ENCODE measurements around the gene ARID1B. TPM values are rescaled to one million over a fixed set of nuclear protein-coding genes. Genes with fewer than 3 reads are reported as not detected.

The ARID1B gene
- total and polyA plus RNA-seq, 9 of the 15 experiments (the other 6 are each of a cell fraction or from before 2014, with no cell fraction given): 12.5 to 50.5 (median 25.8) TPM

DNA sequence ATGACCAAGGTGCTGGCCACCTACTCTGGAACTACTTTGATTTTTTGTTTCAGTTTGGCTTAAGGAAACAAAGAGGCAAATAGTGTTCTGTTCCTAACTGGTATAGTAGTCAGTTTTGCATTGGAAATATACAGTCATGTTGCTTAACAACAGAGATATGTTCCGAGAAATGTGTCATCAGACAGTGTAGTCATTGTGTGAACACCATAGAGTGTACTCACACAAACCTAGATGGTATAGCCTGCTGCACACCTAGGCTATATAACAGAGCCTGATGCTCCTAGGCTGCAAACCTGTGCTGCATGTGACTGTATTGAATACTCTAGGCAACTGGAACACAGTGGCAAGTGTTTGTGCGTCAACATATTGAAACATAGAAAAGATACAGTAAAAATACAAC is 80.4 kb downstream of the ARID1B start:
- H3K4me2 ChIP-seq (ENCODE audit: insufficient read depth, low read length): no peak overlapping the region
- no peak for DNase-seq (ENCODE audit: extremely low read depth in 1 of 4, low spot score in 3 of 4)
- POLR2A ChIA-PET: interaction anchor here (0.7 kb wide), 1 partner anchor 11 kb away, joined by 4 read pairs; no protein-coding TSS in a partner anchor
- H3K36me3 ChIP-seq (ENCODE audit: control insufficient read depth, insufficient read depth, low read length): no peaks in the 10 kb centered on the region; the same call in 2 of the 3 replicates
- intact Hi-C loops (cut with micrococcal nuclease): no loop called here
- H3K9me3 ChIP-seq (replicated peaks; ENCODE audit: control insufficient read depth, insufficient read depth, low read depth, low read length): no peaks in the 10 kb centered on the region
- no peaks in the 10 kb centered on the region for H3K9me1 ChIP-seq (ENCODE audit: control insufficient read depth, insufficient read depth, low read length)
- peaks cover 91% of the 10 kb centered on the region for H3K79me2 ChIP-seq (ENCODE audit: control insufficient read depth, insufficient read depth, low read length)
- WGBS (ENCODE audit: insufficient coverage, low coverage, missing lambda C conversion rate): 75% methylated on average over 2 of the region's 2 CpGs
- in situ Hi-C loops (cut with MboI): no loop called here
- H4K20me1 ChIP-seq (replicated peaks; ENCODE audit: control insufficient read depth, insufficient read depth, low read length): peaks cover 10% of the 10 kb centered on the region; the same call in 1 of the 2 replicates
- no peak for ATAC-seq
- H2AFZ ChIP-seq (ENCODE audit: low read depth, low read length): no peak overlapping the region
- BruUV-seq (replicated peaks): no TSS peak
- peaks cover 17 to 31% of the 10 kb centered on the region in 2 experiments for H3K4me1 ChIP-seq (replicated peaks in 1 of 2; ENCODE audit: control insufficient read depth in 2 of 2, insufficient read depth in 2 of 2, low read length in 2 of 2)
- H3K27ac ChIP-seq (ENCODE audit: extremely low read depth, low read depth, low read length): no peak overlapping the region
- CTCF ChIA-PET (ENCODE audit: low intra/inter-chr PET ratio): no interaction called here
- no peaks in the 10 kb centered on the region for H3K27me3 ChIP-seq (ENCODE audit: control insufficient read depth in 2 of 2, insufficient read depth in 2 of 2, low read length in 2 of 2)
- no peak overlapping the region for H3K9ac ChIP-seq (ENCODE audit: insufficient read depth in 1 of 2, low read depth in 2 of 2, low read length in 2 of 2)
- no peak overlapping the region for H3K4me3 ChIP-seq
- FAIRE-seq: no peak
- TF ChIP-seq, protein P1, sequence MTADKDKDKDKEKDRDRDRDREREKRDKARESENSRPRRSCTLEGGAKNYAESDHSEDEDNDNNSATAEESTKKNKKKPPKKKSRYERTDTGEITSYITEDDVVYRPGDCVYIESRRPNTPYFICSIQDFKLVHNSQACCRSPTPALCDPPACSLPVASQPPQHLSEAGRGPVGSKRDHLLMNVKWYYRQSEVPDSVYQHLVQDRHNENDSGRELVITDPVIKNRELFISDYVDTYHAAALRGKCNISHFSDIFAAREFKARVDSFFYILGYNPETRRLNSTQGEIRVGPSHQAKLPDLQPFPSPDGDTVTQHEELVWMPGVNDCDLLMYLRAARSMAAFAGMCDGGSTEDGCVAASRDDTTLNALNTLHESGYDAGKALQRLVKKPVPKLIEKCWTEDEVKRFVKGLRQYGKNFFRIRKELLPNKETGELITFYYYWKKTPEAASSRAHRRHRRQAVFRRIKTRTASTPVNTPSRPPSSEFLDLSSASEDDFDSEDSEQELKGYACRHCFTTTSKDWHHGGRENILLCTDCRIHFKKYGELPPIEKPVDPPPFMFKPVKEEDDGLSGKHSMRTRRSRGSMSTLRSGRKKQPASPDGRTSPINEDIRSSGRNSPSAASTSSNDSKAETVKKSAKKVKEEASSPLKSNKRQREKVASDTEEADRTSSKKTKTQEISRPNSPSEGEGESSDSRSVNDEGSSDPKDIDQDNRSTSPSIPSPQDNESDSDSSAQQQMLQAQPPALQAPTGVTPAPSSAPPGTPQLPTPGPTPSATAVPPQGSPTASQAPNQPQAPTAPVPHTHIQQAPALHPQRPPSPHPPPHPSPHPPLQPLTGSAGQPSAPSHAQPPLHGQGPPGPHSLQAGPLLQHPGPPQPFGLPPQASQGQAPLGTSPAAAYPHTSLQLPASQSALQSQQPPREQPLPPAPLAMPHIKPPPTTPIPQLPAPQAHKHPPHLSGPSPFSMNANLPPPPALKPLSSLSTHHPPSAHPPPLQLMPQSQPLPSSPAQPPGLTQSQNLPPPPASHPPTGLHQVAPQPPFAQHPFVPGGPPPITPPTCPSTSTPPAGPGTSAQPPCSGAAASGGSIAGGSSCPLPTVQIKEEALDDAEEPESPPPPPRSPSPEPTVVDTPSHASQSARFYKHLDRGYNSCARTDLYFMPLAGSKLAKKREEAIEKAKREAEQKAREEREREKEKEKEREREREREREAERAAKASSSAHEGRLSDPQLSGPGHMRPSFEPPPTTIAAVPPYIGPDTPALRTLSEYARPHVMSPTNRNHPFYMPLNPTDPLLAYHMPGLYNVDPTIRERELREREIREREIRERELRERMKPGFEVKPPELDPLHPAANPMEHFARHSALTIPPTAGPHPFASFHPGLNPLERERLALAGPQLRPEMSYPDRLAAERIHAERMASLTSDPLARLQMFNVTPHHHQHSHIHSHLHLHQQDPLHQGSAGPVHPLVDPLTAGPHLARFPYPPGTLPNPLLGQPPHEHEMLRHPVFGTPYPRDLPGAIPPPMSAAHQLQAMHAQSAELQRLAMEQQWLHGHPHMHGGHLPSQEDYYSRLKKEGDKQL (CRISPR knock-in tag; IDR thresholded peaks at IDR 0.05; ENCODE audit: borderline replicate concordance): no peak
- no peak for TF ChIP-seq BRCA1 (IDR thresholded peaks at IDR 0.05)
- no peak for TF ChIP-seq BRCA1 (CRISPR knock-in tag; IDR thresholded peaks at IDR 0.05)
- no peak for TF ChIP-seq CCAR2 (IDR thresholded peaks at IDR 0.05; ENCODE audit: low read depth, low read length)
- TF ChIP-seq, protein P2, sequence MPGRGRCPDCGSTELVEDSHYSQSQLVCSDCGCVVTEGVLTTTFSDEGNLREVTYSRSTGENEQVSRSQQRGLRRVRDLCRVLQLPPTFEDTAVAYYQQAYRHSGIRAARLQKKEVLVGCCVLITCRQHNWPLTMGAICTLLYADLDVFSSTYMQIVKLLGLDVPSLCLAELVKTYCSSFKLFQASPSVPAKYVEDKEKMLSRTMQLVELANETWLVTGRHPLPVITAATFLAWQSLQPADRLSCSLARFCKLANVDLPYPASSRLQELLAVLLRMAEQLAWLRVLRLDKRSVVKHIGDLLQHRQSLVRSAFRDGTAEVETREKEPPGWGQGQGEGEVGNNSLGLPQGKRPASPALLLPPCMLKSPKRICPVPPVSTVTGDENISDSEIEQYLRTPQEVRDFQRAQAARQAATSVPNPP (IDR thresholded peaks at IDR 0.05; ENCODE audit: borderline replicate concordance, insufficient read depth, insufficient read length): no peak
- TF ChIP-seq TOE1 (IDR thresholded peaks at IDR 0.05; ENCODE audit: borderline replicate concordance): no peak
- TF ChIP-seq TOE1 (CRISPR knock-in tag; IDR thresholded peaks at IDR 0.05; ENCODE audit: borderline replicate concordance, low read depth): no peak
- TF ChIP-seq, protein P3, sequence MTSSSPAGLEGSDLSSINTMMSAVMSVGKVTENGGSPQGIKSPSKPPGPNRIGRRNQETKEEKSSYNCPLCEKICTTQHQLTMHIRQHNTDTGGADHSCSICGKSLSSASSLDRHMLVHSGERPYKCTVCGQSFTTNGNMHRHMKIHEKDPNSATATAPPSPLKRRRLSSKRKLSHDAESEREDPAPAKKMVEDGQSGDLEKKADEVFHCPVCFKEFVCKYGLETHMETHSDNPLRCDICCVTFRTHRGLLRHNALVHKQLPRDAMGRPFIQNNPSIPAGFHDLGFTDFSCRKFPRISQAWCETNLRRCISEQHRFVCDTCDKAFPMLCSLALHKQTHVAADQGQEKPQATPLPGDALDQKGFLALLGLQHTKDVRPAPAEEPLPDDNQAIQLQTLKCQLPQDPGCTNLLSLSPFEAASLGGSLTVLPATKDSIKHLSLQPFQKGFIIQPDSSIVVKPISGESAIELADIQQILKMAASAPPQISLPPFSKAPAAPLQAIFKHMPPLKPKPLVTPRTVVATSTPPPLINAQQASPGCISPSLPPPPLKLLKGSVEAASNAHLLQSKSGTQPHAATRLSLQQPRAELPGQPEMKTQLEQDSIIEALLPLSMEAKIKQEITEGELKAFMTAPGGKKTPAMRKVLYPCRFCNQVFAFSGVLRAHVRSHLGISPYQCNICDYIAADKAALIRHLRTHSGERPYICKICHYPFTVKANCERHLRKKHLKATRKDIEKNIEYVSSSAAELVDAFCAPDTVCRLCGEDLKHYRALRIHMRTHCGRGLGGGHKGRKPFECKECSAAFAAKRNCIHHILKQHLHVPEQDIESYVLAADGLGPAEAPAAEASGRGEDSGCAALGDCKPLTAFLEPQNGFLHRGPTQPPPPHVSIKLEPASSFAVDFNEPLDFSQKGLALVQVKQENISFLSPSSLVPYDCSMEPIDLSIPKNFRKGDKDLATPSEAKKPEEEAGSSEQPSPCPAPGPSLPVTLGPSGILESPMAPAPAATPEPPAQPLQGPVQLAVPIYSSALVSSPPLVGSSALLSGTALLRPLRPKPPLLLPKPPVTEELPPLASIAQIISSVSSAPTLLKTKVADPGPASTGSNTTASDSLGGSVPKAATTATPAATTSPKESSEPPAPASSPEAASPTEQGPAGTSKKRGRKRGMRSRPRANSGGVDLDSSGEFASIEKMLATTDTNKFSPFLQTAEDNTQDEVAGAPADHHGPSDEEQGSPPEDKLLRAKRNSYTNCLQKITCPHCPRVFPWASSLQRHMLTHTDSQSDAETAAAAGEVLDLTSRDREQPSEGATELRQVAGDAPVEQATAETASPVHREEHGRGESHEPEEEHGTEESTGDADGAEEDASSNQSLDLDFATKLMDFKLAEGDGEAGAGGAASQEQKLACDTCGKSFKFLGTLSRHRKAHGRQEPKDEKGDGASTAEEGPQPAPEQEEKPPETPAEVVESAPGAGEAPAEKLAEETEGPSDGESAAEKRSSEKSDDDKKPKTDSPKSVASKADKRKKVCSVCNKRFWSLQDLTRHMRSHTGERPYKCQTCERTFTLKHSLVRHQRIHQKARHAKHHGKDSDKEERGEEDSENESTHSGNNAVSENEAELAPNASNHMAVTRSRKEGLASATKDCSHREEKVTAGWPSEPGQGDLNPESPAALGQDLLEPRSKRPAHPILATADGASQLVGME (CRISPR knock-in tag; IDR thresholded peaks at IDR 0.05): no peak
- no peak for TF ChIP-seq CEBPB (tag; IDR thresholded peaks at IDR 0.05)
- TF ChIP-seq ZNF561 (CRISPR knock-in tag; conservative IDR thresholded peaks at IDR 0.05): no peak
